GM18520 (cell line): ENCODE results near the gene ME3.

ENCODE experiments used
- ATAC-seq: cut with Tn5 transposase; IDR thresholded peaks from one replicate; pipeline ENCODE4 v1.9.1; 2021; ENCODE audit not compliant: unreplicated experiment

The ME3 gene

GRCh38 chr11:86672007-86672621, at the start of gene ME3:
TSS of gene ME3 (minus strand) at chr11:86672616.
- no peak for ATAC-seq

DNA sequence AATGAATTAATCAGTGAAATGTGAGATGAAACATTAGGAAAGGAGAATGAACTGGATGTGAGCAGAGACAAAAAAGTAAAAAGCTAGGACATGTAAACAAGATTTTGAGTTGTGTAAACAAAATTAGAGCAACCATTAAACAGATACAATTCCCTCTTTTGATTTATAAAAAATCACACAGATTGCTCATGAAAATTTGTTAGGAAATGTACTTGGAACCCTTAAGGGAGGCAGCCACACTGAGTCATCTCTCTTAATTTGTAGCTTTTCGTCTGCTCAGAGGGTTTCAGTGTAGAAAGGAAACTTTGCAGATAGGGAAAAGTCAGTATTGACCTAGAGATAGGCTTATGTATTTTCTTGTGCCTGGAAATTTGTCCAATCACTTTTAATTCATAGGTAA, 49.6 kb upstream of the ME3 start:
- ATAC-seq: no peak

GRCh38 chr11:86720546-86720945, 48.1 kb upstream of the ME3 start:
- no peak for ATAC-seq

DNA sequence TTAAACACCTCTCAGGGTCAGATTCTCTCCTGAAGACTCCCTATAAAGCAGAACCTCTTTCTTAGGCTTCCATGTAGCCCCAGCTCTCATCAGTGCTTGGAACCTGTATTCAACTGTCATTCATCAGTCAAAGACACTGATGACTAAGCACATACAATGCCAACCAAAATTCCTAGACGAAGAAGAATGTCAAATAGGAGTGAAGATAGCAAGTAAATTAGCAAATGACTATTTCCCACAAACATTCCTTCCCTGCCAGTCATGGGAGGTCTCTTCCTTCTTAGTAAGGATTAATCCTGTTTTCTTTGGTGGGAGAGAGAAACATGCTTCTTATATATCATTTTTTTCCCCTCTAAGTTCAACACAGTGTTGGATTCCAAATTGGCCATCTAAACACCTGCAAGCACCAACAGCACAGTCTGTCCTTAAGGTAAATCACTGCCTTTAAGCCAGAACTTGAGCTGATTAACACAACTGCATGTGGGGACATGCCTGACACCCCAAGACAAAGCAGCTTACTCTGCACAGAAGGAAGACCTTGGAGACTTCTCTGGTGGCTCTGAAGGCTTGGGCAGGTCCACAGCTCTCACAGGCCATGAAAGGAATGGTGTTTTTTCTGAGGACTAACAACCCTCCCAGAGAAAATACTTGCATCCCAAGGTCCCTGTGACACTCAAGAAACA, 47.5 kb upstream of the ME3 start:
- ATAC-seq: no peak

GRCh38 chr11:86718999-86719398, 46.6 kb upstream of the ME3 start:
- no peak for ATAC-seq

DNA sequence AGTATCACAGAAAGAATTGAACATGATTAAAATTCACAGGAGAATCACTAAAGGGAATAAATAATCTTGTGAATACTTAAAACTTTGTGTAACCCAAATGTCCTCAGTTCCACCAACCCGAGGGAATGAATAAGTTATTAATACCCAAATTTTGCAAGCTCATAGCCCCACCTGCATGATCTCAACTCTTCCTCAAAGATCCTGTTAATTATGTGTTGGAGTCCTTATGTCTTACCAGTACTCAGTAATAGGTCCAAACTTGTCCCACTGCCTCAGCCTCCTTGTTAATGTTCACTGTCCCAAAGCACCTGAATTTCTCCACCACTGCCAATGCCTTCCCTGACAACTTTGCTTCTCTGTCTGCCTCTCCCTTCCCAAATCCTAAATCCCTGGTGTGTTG, 46.1 kb upstream of the ME3 start:
- no peak for ATAC-seq

- no peak for ATAC-seq
Measured at GRCh38 chr11:86717817-86718501, 45.5 kb upstream of the ME3 start.

GRCh38 chr11:86715611-86716010, 43.2 kb upstream of the ME3 start:
- ATAC-seq: no peak

- no peak for ATAC-seq
Measured at GRCh38 chr11:86713552-86713951, 41.1 kb upstream of the ME3 start.

DNA sequence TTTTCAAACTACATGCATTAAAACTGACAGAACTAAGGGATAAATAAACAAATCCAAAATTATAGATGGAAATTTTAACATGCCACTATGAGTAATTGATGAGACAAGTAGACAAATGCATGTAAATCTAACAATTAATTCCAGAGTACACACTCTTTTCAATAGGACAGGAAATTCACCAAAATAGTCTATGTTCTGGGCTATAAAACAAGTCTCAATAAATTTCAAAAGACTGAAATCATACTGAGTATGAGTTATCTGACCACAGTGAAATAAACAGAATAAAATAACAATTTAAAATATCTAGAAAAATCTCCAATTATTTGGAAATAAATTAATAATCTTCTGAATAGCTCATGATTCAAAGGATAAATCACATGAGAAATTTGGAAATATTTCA, 38.5 kb upstream of the ME3 start:
- no peak for ATAC-seq

- no peak for ATAC-seq
Measured at GRCh38 chr11:86708669-86709068, 36.3 kb upstream of the ME3 start.

GRCh38 chr11:86706338-86707131, 34.1 kb upstream of the ME3 start:
- ATAC-seq: no peak

- no peak for ATAC-seq
Measured at GRCh38 chr11:86704710-86705109, 32.3 kb upstream of the ME3 start.

- no peak for ATAC-seq
Measured at GRCh38 chr11:86703987-86704386, 31.6 kb upstream of the ME3 start.

- ATAC-seq: no peak
Measured at GRCh38 chr11:86702220-86702983, 30.0 kb upstream of the ME3 start.

DNA sequence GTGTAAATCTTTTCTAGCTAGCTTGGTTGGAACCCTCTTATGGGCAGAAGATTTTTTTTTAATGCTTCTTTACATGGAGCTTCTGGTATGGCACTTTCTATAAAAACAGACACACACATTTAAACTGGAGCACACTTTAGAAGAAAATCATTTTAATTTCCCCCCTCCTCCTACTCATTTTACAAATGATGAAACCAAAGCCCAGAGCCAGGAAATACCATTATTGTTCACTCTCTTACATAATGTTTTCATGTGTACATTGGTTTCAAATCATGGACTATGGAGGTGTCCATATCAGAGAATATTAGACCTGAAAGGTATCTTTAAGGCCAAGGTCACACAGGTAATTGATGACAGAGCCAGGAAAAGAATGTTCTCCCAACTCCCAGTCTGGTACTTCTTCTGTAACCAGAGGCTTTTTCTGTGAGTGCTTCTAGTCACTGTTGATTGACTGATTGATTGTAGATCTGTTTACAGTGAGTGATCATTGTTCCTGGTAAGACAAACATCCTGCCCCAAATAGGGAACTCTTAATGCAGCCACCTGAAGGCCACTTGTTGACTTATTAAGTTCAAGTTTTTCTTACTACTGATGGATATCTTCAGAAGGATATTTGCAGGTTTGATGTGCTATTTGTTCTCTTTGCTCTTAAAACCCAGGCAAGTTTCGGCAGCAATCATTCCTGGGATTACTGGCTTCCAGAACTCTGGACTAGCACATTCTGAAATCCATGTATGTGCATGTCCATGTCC, 26.8 kb upstream of the ME3 start:
- ATAC-seq: no peak

DNA sequence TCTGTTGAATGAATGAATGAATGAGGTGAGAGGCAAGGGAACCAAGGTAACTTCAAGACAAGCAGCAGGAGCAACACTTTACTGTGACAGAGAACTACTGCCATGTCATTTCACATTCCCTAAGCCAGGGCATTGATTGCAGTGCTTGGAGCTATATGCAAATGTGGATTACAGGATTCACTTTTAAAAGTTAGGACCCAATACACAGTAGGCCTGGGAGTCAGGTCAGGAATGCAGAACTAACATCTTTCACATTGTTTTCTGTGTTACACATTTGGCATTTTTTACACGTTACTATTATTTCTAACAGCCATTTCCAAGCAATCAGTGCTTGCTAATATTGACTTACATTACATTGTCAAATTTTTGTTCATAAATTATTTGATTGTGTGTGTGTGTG, 26.2 kb upstream of the ME3 start:
- no peak for ATAC-seq

DNA sequence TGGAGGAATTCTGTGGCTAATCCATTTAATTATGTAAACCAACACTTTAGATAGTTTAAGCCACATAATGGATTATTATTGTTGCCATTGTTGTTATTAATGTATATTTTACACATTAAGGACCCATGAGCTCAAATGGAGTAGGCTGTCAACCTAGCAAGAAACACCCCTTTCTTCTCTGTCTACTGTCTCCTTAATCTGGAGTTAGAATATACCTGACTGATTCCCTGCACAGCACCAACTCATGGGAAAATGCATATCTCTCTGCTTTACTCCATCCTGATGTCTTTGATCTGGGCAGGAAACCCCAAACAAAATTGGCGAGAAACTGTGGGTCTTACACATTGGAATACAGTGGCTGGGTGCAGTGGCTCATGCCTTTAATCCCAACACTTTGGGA, 24.0 kb upstream of the ME3 start:
- ATAC-seq: no peak

GRCh38 chr11:86696004-86696403, 23.6 kb upstream of the ME3 start:
- ATAC-seq: no peak

GRCh38 chr11:86695373-86695772, 23.0 kb upstream of the ME3 start:
- ATAC-seq: no peak
